Adipose tissue (tissue), 3 donors: Measurements from ENCODE around the gene PTRH1. TPM values are rescaled to one million over a fixed set of nuclear protein-coding genes. Genes with fewer than 3 reads are reported as not detected.

ENCODE experiments used
- H3K27ac ChIP-seq: one replicate; pipeline ENCODE4 v1.5.1; 2013; ENCODE audit warnings: low read depth, low read length
- WGBS, 3 donors: extraction: QIAGEN DNeasy Blood & Tissue Kit; methylation state at CpG; one replicate each; pipeline ENCODE4 v1.1.7; 2013; 5-methylcytosine and 5-hydroxymethylcytosine counted together
- polyA plus RNA-seq, 3 donors: library from polyadenylated mRNA; stranded (reverse); fragments of 200-250 nt; gene quantifications; one replicate each; pipeline ENCODE4 v1.2.3, GENCODE V29; 2013
- donor health status: healthy with polysubstance abuse.
- donor health status: Bipolar disorder and iron deficiency.
- donor health status: healthy.

PTRH1 gene
- polyA plus RNA-seq, 3 donors = 12.1 to 55.6 (median 24.6) TPM

DNA sequence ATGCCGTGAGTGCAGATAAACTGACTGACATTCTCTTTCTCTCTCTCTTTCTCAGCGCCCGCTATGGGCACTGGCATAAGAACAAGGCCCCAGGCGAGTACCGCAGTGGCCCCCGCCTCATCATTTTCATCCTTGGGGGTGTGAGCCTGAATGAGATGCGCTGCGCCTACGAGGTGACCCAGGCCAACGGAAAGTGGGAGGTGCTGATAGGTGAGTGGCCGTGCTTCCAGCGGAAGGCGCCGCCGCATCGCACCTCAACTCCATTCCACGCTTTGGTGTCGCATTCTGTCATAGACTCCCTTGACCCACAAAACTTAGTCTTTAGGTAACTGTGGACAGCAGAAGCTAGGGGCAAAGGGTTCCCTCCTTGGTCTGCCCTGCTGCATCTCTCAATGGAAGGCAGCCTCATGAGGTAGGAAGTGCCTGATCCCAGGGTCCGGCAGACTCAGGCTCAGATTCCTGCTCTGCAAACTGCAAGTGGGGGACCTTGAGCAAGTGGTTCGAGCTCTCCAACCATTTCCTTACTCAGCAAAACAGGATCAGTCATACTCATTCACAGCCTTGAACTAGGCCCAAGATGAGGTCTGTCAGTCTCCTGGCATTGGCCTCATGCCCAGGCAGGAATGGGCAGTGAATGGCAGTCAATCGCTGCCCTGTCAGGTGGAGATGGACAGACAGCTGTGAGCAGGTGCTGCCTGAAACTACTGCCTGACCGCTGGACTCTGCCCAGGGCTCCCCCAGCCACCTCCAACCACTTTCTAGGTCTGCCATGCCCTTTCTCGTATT is 32.9 kb downstream of the PTRH1 start:
- no peak overlapping the region for H3K27ac ChIP-seq
- WGBS, 3 donors = 84 to 94% (median 93%) methylated on average over 23 of the region's 23 CpGs

DNA sequence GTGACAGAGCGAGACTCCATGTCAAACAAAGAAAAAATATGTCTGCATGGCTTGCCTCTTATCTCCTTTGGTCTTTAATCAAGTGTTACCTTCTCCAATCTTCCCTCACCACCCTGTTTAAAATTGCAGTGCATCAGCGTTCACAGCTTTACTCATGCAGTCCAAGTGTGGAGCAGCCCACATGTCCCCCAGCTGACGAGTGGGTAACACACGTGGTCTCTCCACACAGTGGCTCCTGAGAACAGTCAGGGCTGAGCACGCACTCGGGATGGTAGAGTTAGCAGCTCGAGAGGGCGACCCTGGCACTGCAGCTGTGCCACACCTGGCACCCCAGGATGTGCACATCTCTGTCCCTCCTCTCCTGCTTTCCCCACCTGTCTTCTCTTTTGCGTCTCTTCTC is 34.6 kb downstream of the PTRH1 start:
- H3K27ac ChIP-seq = no peak overlapping the region
- 93 to 95% (median 93%) methylated on average over 9 of the region's 9 CpGs for WGBS, 3 donors

DNA sequence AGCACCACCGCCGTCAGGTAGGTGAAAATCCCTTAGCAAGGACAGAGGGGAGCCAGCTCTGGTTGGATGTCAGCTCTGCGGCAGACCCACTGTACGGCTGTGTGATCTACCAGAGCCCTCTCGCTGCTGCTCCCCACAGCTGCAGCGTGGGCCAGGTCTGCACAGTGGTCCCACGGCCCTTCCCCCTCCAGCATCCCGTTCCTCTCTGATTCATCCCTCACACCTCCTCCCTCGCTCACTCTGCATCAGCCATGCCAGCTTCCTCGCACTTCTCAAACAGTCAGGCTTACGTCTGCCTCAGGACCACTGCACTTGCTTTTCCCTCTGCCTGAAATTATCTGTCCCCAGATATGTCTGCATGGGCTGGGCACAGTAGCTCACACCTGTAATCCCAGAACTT is 35.2 kb downstream of the PTRH1 start:
- H3K27ac ChIP-seq = no peak overlapping the region
- WGBS, 3 donors = 89 to 94% (median 90%) methylated on average over 11 of the region's 11 CpGs

DNA sequence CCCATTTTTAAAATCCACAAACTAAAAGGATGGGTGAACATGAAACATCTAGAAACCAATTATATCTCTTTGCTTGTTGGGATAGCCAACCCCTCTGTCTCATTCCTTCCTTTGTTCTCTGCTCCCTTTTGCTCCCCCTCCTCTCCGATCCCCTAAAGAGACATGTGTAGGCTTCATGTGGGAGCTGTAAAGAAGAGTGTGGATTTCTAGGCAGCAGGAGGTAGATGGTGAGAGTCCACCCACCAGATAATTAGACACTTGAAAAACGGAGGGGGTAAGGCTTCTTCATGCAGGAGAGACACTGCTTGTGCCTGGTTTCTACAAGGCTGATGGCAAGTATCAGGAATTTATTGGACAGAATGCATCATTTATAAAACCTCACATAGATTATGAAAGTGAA is 36.0 kb downstream of the PTRH1 start:
- 83 to 88% (median 85%) methylated on average over 2 of the region's 2 CpGs for WGBS, 3 donors
- H3K27ac ChIP-seq = no peak overlapping the region

DNA sequence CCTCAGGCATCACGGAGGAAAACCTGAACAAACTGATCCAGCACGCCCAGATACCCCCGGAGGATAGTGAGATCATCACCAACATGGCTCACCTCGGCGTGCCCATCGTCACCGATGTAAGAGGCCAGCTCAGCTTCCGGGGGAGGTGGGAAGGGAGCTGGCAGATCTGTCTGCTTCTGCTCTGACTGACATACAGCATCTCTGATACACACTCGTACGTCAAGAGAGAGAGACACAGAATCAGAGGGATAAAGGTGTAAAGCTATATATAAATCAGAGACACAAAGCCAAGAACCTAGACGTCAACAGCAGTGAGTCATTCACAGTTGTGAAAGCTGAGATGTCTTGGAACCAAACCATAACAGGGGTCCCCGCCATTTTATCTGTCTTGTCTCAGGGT is 38.8 kb downstream of the PTRH1 start:
- 90 to 94% (median 93%) methylated on average over 12 of the region's 12 CpGs for WGBS, 3 donors

DNA sequence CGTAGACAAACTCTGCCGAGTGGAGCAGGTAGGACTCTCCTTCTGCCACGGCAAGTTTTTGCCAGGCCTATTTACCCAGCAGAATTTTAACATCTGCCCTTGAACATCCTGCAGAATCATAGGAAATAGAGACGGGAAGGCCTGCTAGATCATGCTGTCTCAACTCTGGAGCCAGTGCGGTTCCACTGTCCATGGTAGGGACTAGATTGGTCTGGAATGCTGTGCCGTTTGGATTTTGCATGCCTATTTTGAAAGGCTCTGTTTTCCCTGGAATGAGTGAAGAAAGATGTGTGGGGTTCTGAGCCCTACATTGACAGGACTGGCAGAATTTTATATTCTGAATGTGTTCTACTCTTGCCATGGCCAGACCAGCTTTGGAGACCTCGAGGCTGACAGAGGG is 42.2 kb downstream of the PTRH1 start:
- WGBS, 3 donors = 89 to 91% (median 91%) methylated on average over 7 of the region's 7 CpGs
- no peak overlapping the region for H3K27ac ChIP-seq

More for the DNA sequence above, 38.8 kb downstream of the PTRH1 start:
- no peak overlapping the region for H3K27ac ChIP-seq

DNA sequence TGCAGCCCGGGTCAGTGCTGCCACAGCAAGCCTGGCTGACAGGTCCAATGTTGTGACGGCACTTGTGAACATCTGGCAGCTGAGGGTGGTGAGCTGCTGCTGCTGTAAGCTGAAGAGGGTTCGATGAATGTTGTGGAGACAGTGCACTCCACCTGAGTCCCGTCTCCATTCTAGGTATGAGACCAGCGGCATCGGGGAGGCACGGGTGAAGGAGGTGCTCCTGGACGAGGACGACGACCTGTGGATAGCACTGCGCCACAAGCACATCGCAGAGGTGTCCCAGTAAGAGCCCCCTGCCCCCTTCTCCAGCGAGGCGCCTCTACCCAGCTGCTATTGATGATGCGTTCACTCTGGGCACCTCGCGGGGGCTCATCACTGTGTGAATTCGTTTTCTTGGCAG is 47.6 kb downstream of the PTRH1 start:
- 91 to 95% (median 94%) methylated on average over 18 of the region's 18 CpGs for WGBS, 3 donors
- H3K27ac ChIP-seq = no peak overlapping the region

DNA sequence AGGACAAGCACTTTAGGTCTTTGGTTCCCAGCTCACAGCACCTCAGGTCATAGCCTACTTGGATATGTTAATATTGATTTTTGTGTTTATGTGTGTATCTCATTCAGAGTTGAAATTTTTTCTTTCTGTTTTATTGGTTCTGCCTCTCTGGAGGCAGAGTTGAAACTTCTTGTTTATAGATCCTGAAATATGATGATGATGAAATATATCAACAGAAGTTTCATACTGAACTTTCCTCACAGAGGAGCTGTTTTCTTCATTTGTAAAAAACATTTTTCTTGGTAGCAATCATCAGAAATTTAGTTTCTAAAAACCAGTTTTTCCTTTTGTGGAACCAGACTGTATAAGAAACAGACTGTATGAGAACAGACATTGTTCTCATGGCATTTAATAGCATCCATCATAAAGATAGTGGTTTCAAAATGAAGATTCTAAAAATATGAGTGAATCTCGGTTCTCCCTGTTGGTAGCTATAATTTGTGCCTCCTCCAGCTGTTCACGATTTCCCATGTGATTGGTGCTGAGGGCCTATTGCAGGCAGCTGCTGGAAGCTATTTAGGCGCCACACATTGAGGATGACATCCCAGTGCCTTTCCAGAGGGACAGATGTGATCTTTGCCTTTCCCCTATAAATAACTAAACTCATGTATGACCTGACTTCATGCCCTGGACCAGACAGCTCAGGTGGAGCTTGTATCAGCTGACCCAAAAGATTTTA is 48.2 kb downstream of the PTRH1 start:
- whole genome bisulfite sequencing, 3 donors = 71 to 85% (median 71%) methylated on average over 3 of the region's 3 CpGs
- H3K27ac ChIP-seq = no peak overlapping the region

DNA sequence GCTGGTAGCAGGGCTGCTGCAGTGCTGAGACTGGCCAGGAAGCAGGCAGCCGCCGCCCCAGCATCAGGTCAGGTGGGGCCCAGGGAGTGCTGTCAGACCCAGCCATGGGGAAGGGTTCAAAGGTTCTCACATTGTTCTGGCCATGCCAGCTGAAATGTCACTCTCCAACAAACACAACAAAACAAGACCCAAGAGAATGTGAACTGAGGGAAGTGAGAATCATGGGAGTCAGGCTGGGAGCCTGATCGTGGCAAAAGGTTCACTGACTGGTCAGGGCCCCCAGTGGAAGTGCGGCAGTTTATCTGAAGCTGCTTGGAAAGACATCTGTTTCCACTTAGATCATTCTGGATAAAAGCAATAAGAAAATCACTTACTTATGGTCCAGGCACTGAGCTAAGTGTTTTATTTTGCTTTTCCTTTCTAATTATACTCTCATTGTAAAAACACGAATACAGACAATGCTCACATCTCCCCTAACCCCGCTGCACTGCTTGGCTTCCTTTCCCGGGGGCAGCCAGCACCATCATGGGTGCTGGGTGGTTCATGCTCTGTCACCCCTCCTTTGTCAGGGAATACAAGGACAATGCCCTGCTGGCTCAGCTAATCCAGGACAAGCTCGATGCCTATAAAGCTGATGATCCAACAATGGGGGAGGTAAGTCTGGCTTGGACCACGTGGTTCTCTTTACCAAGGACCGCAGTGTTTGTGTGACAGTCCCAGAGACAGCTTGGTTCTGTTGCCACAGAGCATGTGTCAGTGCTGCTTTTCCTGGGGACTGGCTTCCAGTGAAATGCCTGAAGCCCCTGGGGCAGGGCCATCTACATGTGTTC is 50.6 kb downstream of the PTRH1 start:
- H3K27ac ChIP-seq = no peak overlapping the region
- 56 to 80% (median 69%) methylated on average over 10 of the region's 10 CpGs for WGBS, 3 donors

DNA sequence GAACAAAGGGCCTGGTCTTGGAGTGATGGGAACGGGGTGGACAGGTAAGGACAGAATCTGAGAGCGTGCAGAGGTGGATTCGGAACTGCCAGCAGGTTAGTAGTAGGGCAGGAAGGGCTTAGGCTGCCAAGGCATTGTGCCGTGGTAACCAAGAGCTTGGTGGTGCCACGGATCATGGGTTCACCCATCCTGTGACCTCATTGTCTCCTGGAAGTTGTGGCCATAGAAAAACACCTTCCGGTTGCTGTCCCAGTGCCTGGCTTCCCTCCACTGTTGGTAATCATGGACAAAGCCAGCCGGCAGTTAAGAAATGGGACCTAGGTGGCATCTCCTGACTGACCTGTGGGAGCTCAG is 51.2 kb downstream of the PTRH1 start:
- no peak overlapping the region for H3K27ac ChIP-seq
- WGBS, 3 donors = 85 to 91% (median 90%) methylated on average over 7 of the region's 7 CpGs

Other genes with a start within 250 kb of the PTRH1 start
- 10 to 100 TPM; 12.7 to 42.4 (median 34.1) TPM for gene STXBP1, start 103.4 kb downstream of the PTRH1 start, polyA plus RNA-seq
- under 1 TPM; 0.11 to 0.77 (median 0.41) TPM for gene CFAP157, start 8.7 kb downstream of the PTRH1 start, polyA plus RNA-seq
- gene TTC16, start 416 bp upstream of the PTRH1 start, polyA plus RNA-seq = under 1 TPM in 2 of 3 donors, not detected in 1; 0.05 to 0.06 TPM
- gene TOR2A, start 19.6 kb upstream of the PTRH1 start, polyA plus RNA-seq = 10 to 100 TPM in 2 of 3 donors, 1 to 10 TPM in 1; 9.6 to 12.8 (median 10.6) TPM
- gene SH2D3C, start 63.0 kb upstream of the PTRH1 start, polyA plus RNA-seq = 10 to 100 TPM in 2 of 3 donors, 1 to 10 TPM in 1; 4.8 to 29.7 (median 23.3) TPM
- 10 to 100 TPM; 34.3 to 68.4 (median 52.1) TPM for gene CDK9, start 70.4 kb upstream of the PTRH1 start, polyA plus RNA-seq
- gene FPGS, start 87.2 kb upstream of the PTRH1 start, polyA plus RNA-seq = 100 to 1,000 TPM in 1 of 3 donors, 10 to 100 TPM in 2; 35.1 to 148 (median 52.1) TPM
- 100 to 1,000 TPM in 2 of 3 donors, 10 to 100 TPM in 1; 37.9 to 180 (median 107) TPM for gene ENG, start 139.0 kb upstream of the PTRH1 start, polyA plus RNA-seq
- gene AK1, start 162.0 kb upstream of the PTRH1 start, polyA plus RNA-seq = 10 to 100 TPM; 20.9 to 85.4 (median 71.1) TPM
- gene ST6GALNAC6, start 183.9 kb upstream of the PTRH1 start, polyA plus RNA-seq = 100 to 1,000 TPM in 2 of 3 donors, 10 to 100 TPM in 1; 41.1 to 142 (median 141) TPM
- gene ST6GALNAC4, start 201.4 kb upstream of the PTRH1 start, polyA plus RNA-seq = 10 to 100 TPM; 20.4 to 41.4 (median 25.9) TPM
- under 1 TPM; 0.22 to 0.74 (median 0.74) TPM for gene PIP5KL1, start 215.1 kb upstream of the PTRH1 start, polyA plus RNA-seq
- gene DPM2, start 222.2 kb upstream of the PTRH1 start, polyA plus RNA-seq = 10 to 100 TPM; 26.9 to 40.5 (median 30.2) TPM